Lung (tissue), 12 donors: Measurements from ENCODE around the gene PCED1A. TPM values are rescaled to one million over a fixed set of nuclear protein-coding genes. Genes with fewer than 3 reads are reported as not detected.

Experiments used
- ATAC-seq: fragments of 200-7000 bp; cut with Tn5 transposase; one replicate; pipeline ENCODE4 v1.9.1; 2020; ENCODE audit warnings: moderate number of reproducible peaks; ENCODE audit not compliant: insufficient read depth, low FRiP score
- DNase-seq, 3 donors: peaks; one replicate each; pipeline ENCODE4 v3.0.0-alpha.2; 2013 to 2017
- H3K27ac ChIP-seq, 2 donors: one replicate each; pipeline ENCODE4 v1.5.1; 2013; ENCODE audit warnings: mild to moderate bottlenecking in 2 of 2, moderate library complexity in 2 of 2, control low read depth in 1 of 2, inconsistent platforms in 1 of 2, low read depth in 1 of 2, low read length in 1 of 2
- H3K27me3 ChIP-seq, 3 donors: one replicate each; pipeline ENCODE4 v1.5.1; 2013; ENCODE audit warnings: low read length in 2 of 3; ENCODE audit not compliant: control insufficient read depth in 3 of 3, insufficient read depth in 3 of 3
- H3K36me3 ChIP-seq, 4 donors: one replicate each; pipeline ENCODE4 v1.5.1; 2013; ENCODE audit warnings: low read length in 4 of 4, mild to moderate bottlenecking in 1 of 4, moderate library complexity in 1 of 4; ENCODE audit not compliant: control insufficient read depth in 4 of 4, insufficient read depth in 4 of 4
- H3K4me1 ChIP-seq, 5 donors: one replicate each; pipeline ENCODE4 v1.5.1; 2013; ENCODE audit warnings: low read length in 5 of 5, mild to moderate bottlenecking in 2 of 5, moderate library complexity in 1 of 5; ENCODE audit not compliant: control insufficient read depth in 5 of 5, insufficient read depth in 5 of 5
- H3K4me3 ChIP-seq: one replicate; pipeline ENCODE4 v1.5.1; 2013; ENCODE audit warnings: mild to moderate bottlenecking, control low read depth, moderate library complexity
- H3K9ac ChIP-seq, 2 donors: one replicate each; pipeline ENCODE4 v1.5.1; 2013; ENCODE audit warnings: low read length in 2 of 2, control low read depth in 1 of 2; ENCODE audit not compliant: insufficient read depth in 1 of 2
- H3K9me3 ChIP-seq, 4 donors: one replicate each; pipeline ENCODE4 v1.5.1; 2013; ENCODE audit warnings: low read length in 3 of 4, mild to moderate bottlenecking in 1 of 4, moderate library complexity in 1 of 4; ENCODE audit not compliant: control insufficient read depth in 4 of 4, insufficient read depth in 3 of 4
- CTCF ChIP-seq: IDR thresholded peaks from 2 replicates; pipeline ENCODE4 v1.5.1; 2012; ENCODE audit warnings: mild to moderate bottlenecking; ENCODE audit errors: control extremely low read depth, extremely low read depth
- WGBS, 2 donors: extraction: QIAGEN DNeasy Blood & Tissue Kit; methylation state at CpG; one replicate each; pipeline ENCODE4 v1.1.7; 2013; 5-methylcytosine and 5-hydroxymethylcytosine counted together
- polyA plus RNA-seq, 2 donors: library from polyadenylated mRNA; stranded (reverse); fragments of 200-250 nt; gene quantifications; one replicate each; pipeline ENCODE4 v1.2.1, GENCODE V29; 2013
- total RNA-seq, 2 donors: library from RNA; depleted of rRNA in 1 of 2; stranded (reverse); fragments of >200 nt in 1 of 2; gene quantifications; one replicate each; pipeline ENCODE4 v1.2.1, GENCODE V29; 2014 to 2021
- donor health status: control.
- donor health status: control.
- donor health status: Bipolar disorder and iron deficiency.
- donor health status: healthy.
- donor health status: DM: yes; HTN: yes; CAD: no.

PCED1A gene
- total and polyA plus RNA-seq, 4 donors, result 26.2 to 40.4 (median 35.1) TPM

- Histone ChIP-seq H3K27ac (no peak overlapping the region), H3K36me3 (no peaks in the 10 kb centered on the region), H3K4me1 (peaks cover 0 to 16% (median 3%) of the 10 kb centered on the region in 5 donors), H3K9ac (no peak overlapping the region), H3K4me3 (no peak overlapping the region), H3K27me3 (peaks cover 0 to 17% (median 7%) of the 10 kb centered on the region in 3 donors), H3K9me3 (peaks cover 0 to 2% (median under 1%) of the 10 kb centered on the region in 4 donors)
- no peak for ATAC-seq
- WGBS, 2 donors, result 89 to 90% methylated on average over 2 of the region's 2 CpGs
- TF ChIP-seq CTCF, result no peak
- DNase-seq, result no peak
Measured at GRCh38 chr20:2817341-2817726, 23.1 kb downstream of the PCED1A start.

- no peak overlapping the region for H3K4me3 ChIP-seq
- no peak overlapping the region for H3K27ac ChIP-seq
- peaks cover 0 to 12% (median 4%) of the 10 kb centered on the region in 3 donors for H3K27me3 ChIP-seq
- WGBS, 2 donors, result 79 to 86% methylated on average over 20 of the region's 20 CpGs
- ATAC-seq (no peak), DNase-seq (no peak)
- H3K9me3 ChIP-seq, result peaks cover 0 to 2% (median under 1%) of the 10 kb centered on the region in 4 donors
- no peaks in the 10 kb centered on the region for H3K36me3 ChIP-seq
- no peak for TF ChIP-seq CTCF
- H3K4me1 ChIP-seq, result peaks cover 0 to 16% (median 3%) of the 10 kb centered on the region in 5 donors
- no peak overlapping the region for H3K9ac ChIP-seq
Measured at GRCh38 chr20:2816583-2817340, 23.7 kb downstream of the PCED1A start.

GRCh38 chr20:2816030-2816582 lies 24.3 kb downstream of the PCED1A start, which contains the start of gene TMEM239:
TMEM239 (plus strand) TSS chr20:2816364; CDS start chr20:2816555, 191 bp downstream.
- WGBS, 2 donors, result 79 to 87% methylated on average over 10 of the region's 10 CpGs
- DNase-seq, result no peak
- Histone ChIP-seq H3K9me3 (peaks cover 0 to 2% (median under 1%) of the 10 kb centered on the region in 4 donors), H3K27ac (no peak within 1 kb of the TSS), H3K27me3 (peaks cover 0 to 6% (median 0%) of the 10 kb centered on the region in 3 donors), H3K4me1 (peaks cover 0 to 16% (median 3%) of the 10 kb centered on the region in 5 donors), H3K36me3 (no peaks in the 10 kb centered on the region), H3K9ac (no peak within 1 kb of the TSS), H3K4me3 (no peak within 1 kb of the TSS)
- TF ChIP-seq CTCF, result no peak
- no peak for ATAC-seq
